ENCODE measurements around the gene ERVFRD-1.
"Not testable (repeated sequence)": the region's sequence is repeated elsewhere in the genome, so short reads cannot be mapped to it uniquely, and the experiment has no call there.

The ERVFRD-1 gene

GRCh38 chr6:11126876-11127275 lies 15.4 kb upstream of the ERVFRD-1 start:
- DNase-seq, result no peak

GRCh38 chr6:11123978-11124377 lies 12.5 kb upstream of the ERVFRD-1 start:
- DNase-seq, result no peak

- DNase-seq, result no peak
These were observed 10.9 kb upstream of the ERVFRD-1 start for GRCh38 chr6:11122380-11122779.

GRCh38 chr6:11121851-11122250 lies 10.3 kb upstream of the ERVFRD-1 start:
- no peak for DNase-seq

GRCh38 chr6:11120271-11121005 lies 8.9 kb upstream of the ERVFRD-1 start:
- DNase-seq, result no peak

- not testable (repeated sequence) for DNase-seq
These were observed 4.4 kb upstream of the ERVFRD-1 start for GRCh38 chr6:11115808-11116536.

- DNase-seq, result no peak
These were observed 1.5 kb upstream of the ERVFRD-1 start for GRCh38 chr6:11113038-11113437.

GRCh38 chr6:11111769-11112437 lies 378 bp upstream of the ERVFRD-1 start:
- DNase-seq, result peak; percentile 10

- no peak for DNase-seq
These were observed 2.8 kb downstream of the ERVFRD-1 start for GRCh38 chr6:11108726-11109125.

- no peak for DNase-seq
These were observed 8.5 kb downstream of the ERVFRD-1 start for GRCh38 chr6:11103065-11103464.

- no peak for DNase-seq
These were observed 10.1 kb downstream of the ERVFRD-1 start for GRCh38 chr6:11101417-11101816.

- DNase-seq, result no peak
These were observed 13.5 kb downstream of the ERVFRD-1 start for GRCh38 chr6:11098004-11098403.

- DNase-seq, result no peak
These were observed 14.0 kb downstream of the ERVFRD-1 start for GRCh38 chr6:11097476-11097875.

GRCh38 chr6:11096109-11096508 lies 15.4 kb downstream of the ERVFRD-1 start:
- peak; percentile 12 for DNase-seq

GRCh38 chr6:11094941-11095340 lies 16.6 kb downstream of the ERVFRD-1 start:
- no peak for DNase-seq

GRCh38 chr6:11094411-11094851 lies 17.1 kb downstream of the ERVFRD-1 start:
- DNase-seq, result no peak

GRCh38 chr6:11093626-11094410 lies 17.7 kb downstream of the ERVFRD-1 start, which contains the start of gene SMIM13:
Gene SMIM13 (plus strand): TSS chr6:11093834. CDS start chr6:11094314, 480 bp downstream.
- peak; percentile 92 for DNase-seq

GRCh38 chr6:11093376-11093625 lies 18.2 kb downstream of the ERVFRD-1 start:
- no peak for DNase-seq

- DNase-seq, result no peak
These were observed 18.7 kb downstream of the ERVFRD-1 start for GRCh38 chr6:11092668-11093375.

- not testable (repeated sequence) for DNase-seq
These were observed 20.4 kb downstream of the ERVFRD-1 start for GRCh38 chr6:11091141-11091540.

GRCh38 chr6:11089695-11090094 lies 21.8 kb downstream of the ERVFRD-1 start:
- no peak for DNase-seq

GRCh38 chr6:11087141-11087812 lies 24.2 kb downstream of the ERVFRD-1 start:
- not testable (repeated sequence) for DNase-seq
